K562 (cell line): ENCODE results near the gene IPO7. TPM values are rescaled to one million over a fixed set of nuclear protein-coding genes. Genes with fewer than 3 reads are reported as not detected.

Experiments
- ATAC-seq: fragments of 200-7000 bp; cut with Tn5 transposase; 3 replicates; pipeline ENCODE4 v1.9.1; 2020; ENCODE audit warnings: moderate library complexity
- BruUV-seq: library from RNA; stranded (reverse); fragments of 400-500 nt; replicated peaks from 2 replicates; lab custom pipeline; 2021; lab: Mats Ljungman, UMichigan
- CTCF ChIA-PET: fragments of 300-600 bp; formaldehyde crosslinking; extraction: SDS; loops from one replicate; lab custom pipeline; 2021; ENCODE audit warnings: low intra/inter-chr PET ratio; lab: Yijun Ruan, JAX
- POLR2A ChIA-PET: fragments of 300-600, 350-650 bp; sonication (Branson Sonifier 250); formaldehyde crosslinking; extraction: SDS; loops from one replicate; lab custom pipeline; 2021; ENCODE audit warnings: antibody characterized with exemption, inconsistent platforms; lab: Yijun Ruan, JAX
- DNase-seq, 4 experiments: peaks; one replicate each; pipeline versions ENCODE4 v3.0.0 to v3.0.0-alpha.2; 2011 to 2018; ENCODE audit warnings: low spot score in 3 of 4, mixed read lengths in 3 of 4; ENCODE audit errors: extremely low read depth in 1 of 4
- FAIRE-seq: peaks from 2 replicates; lab custom pipeline; 2011; peaks lifted over from hg19 to GRCh38; lab: Jason Lieb, UNC
- H2AFZ ChIP-seq: 2 replicates; pipeline ENCODE4 v1.6.0; 2011; ENCODE audit warnings: low read depth, low read length, control low read depth, inconsistent platforms
- H3K27ac ChIP-seq: fragments of 200-600 bp; 3 replicates; pipeline ENCODE4 v1.8.0; 2011; ENCODE audit warnings: low read depth, mild to moderate bottlenecking, control low read depth, inconsistent platforms, low read length, moderate library complexity, mixed read lengths; ENCODE audit errors: extremely low read depth
- H3K27me3 ChIP-seq, 2 experiments: fragments of 300-600 bp in 1 of 2; 2 replicates in 1 of 2; 3 replicates in 1 of 2; pipeline versions ENCODE4 v1.6.0 to v1.8.0; 2011; ENCODE audit warnings: inconsistent platforms in 2 of 2, low read length in 2 of 2, mild to moderate bottlenecking in 1 of 2, mixed read lengths in 1 of 2, moderate library complexity in 1 of 2; ENCODE audit not compliant: control insufficient read depth in 2 of 2, insufficient read depth in 2 of 2
- H3K36me3 ChIP-seq: fragments of 300-600 bp; 3 replicates; pipeline ENCODE4 v1.8.0; 2011; ENCODE audit warnings: mild to moderate bottlenecking, low read length, inconsistent platforms; ENCODE audit not compliant: control insufficient read depth, insufficient read depth
- H3K4me1 ChIP-seq, 2 experiments: fragments of 200-600 bp in 1 of 2; replicated peaks in 1 of 2; 2 replicates in 1 of 2; 3 replicates in 1 of 2; pipeline versions ENCODE4 v1.5.1 to v1.8.0; 2011; ENCODE audit warnings: inconsistent platforms in 2 of 2, low read length in 2 of 2, mild to moderate bottlenecking in 1 of 2, mixed read lengths in 1 of 2, moderate library complexity in 1 of 2; ENCODE audit not compliant: control insufficient read depth in 2 of 2, insufficient read depth in 2 of 2
- H3K4me2 ChIP-seq: 2 replicates; pipeline ENCODE4 v1.6.1; 2011; ENCODE audit warnings: low read length, control low read depth, inconsistent platforms, mixed read lengths; ENCODE audit not compliant: insufficient read depth
- H3K4me3 ChIP-seq: fragments of 200-600 bp; sonication (generic), shearing (Covaris generic); 2 replicates; pipeline ENCODE4 v1.5.1; 2016; ENCODE audit warnings: control low read depth, inconsistent platforms
- H3K79me2 ChIP-seq: fragments of 200-600 bp; 3 replicates; pipeline ENCODE4 v1.8.0; 2011; ENCODE audit warnings: low read length, inconsistent platforms; ENCODE audit not compliant: control insufficient read depth, insufficient read depth
- H3K9ac ChIP-seq, 2 experiments: 2 replicates each; pipeline versions ENCODE4 v1.6.0 to v1.6.1; 2011; ENCODE audit warnings: low read depth in 2 of 2, low read length in 2 of 2, control low read depth in 1 of 2, inconsistent platforms in 1 of 2, mild to moderate bottlenecking in 1 of 2, mixed read lengths in 1 of 2; ENCODE audit not compliant: insufficient read depth in 1 of 2
- H3K9me1 ChIP-seq: one replicate; pipeline ENCODE4 v1.6.0; 2011; ENCODE audit warnings: inconsistent platforms, mild to moderate bottlenecking, low read length, moderate library complexity; ENCODE audit not compliant: control insufficient read depth, insufficient read depth
- H3K9me3 ChIP-seq: replicated peaks from 2 replicates; pipeline ENCODE4 v1.5.1; 2011; ENCODE audit warnings: low read depth, low read length, inconsistent platforms; ENCODE audit not compliant: control insufficient read depth, insufficient read depth
- H4K20me1 ChIP-seq: replicated peaks from 2 replicates; pipeline ENCODE4 v1.6.1; 2011; ENCODE audit warnings: low read length, inconsistent platforms, mixed read lengths; ENCODE audit not compliant: control insufficient read depth, insufficient read depth
- CAMTA2 ChIP-seq: fragments of 250-450 bp; sonication (Bioruptor Pico); conservative IDR thresholded peaks from 2 replicates; pipeline ENCODE4 v1.5.1; 2022
- MEIS2 ChIP-seq: fragments of 450-650 bp; IDR thresholded peaks from 2 replicates; pipeline ENCODE4 v1.6.1; 2014; ENCODE audit warnings: mild to moderate bottlenecking; ENCODE audit not compliant: partially characterized antibody
- POLR2H ChIP-seq: IDR thresholded peaks from 2 replicates; pipeline ENCODE4 v1.6.1; 2016; ENCODE audit warnings: missing genetic modification characterization, low read depth, mild to moderate bottlenecking, control low read depth, missing compliant biosample characterization, moderate library complexity
- RCOR1 ChIP-seq, 2 experiments: IDR thresholded peaks; 2 replicates each; pipeline ENCODE4 v1.6.1; 2012; ENCODE audit warnings: low read depth in 2 of 2, low read length in 2 of 2, borderline replicate concordance in 1 of 2, improper control_type of control experiment in 1 of 2
- SNRNP70 ChIP-seq: fragments of 200-400 bp; formaldehyde crosslinking; optimal IDR thresholded peaks from 2 replicates; pipeline ENCODE3; 2017; ENCODE audit warnings: low read depth, low read length
- ZNF282 ChIP-seq: sonication (generic); formaldehyde crosslinking; IDR thresholded peaks from 2 replicates; pipeline ENCODE4 v1.8.1; 2023; ENCODE audit warnings: missing genetic modification reagents
- ZNF311 ChIP-seq: fragments of 250-450 bp; sonication (Bioruptor Pico); IDR thresholded peaks from 2 replicates; pipeline ENCODE4 v1.4.0; 2020; ENCODE audit warnings: mild to moderate bottlenecking, moderate library complexity
- ZNF444 ChIP-seq: fragments of 250-450 bp; sonication (Bioruptor Pico); IDR thresholded peaks from 2 replicates; pipeline ENCODE4 v1.4.0; 2020; ENCODE audit warnings: mild to moderate bottlenecking, moderate library complexity
- WGBS: fragments of 100-300 bp; shearing (Covaris generic); methylation state at CpG from one replicate; pipeline ENCODE4 v1.1.6; 2016; ENCODE audit warnings: low coverage, mixed read lengths; ENCODE audit not compliant: insufficient coverage; ENCODE audit errors: missing lambda C conversion rate; 5-methylcytosine and 5-hydroxymethylcytosine counted together
- in situ Hi-C: fragments of 300-500 bp; cut with MboI; formaldehyde crosslinking; loops from 4 replicates; pipeline ENCODE4 v1.15.0; 2018; ENCODE audit warnings: inconsistent platforms, mixed read lengths
- intact Hi-C: fragments of 100-400 bp; cut with micrococcal nuclease; formaldehyde crosslinking; loops from 2 replicates; pipeline ENCODE4 v1.14.2; 2022
- polyA plus RNA-seq, 8 experiments: library from polyadenylated mRNA; depleted of rRNA in 4 of 8; stranded (reverse) in 5 of 8; unstranded in 3 of 8; fragments of >200 nt; fragmentation: Nextera tagmentation in 2 of 8; fragmentation: Illumina TruSeq in 1 of 8; extraction: Ambion mirVana in 2 of 8; extraction: Trizol in 1 of 8; gene quantifications; 2 replicates each; pipeline versions ENCODE4 v1.2.1 to v1.2.3, GENCODE V29; 2011 to 2014; ENCODE audit warnings: inconsistent platforms in 1 of 8, missing spikeins in 1 of 8
- total RNA-seq, 7 experiments: library from RNA; depleted of rRNA in 6 of 7; stranded (reverse); fragments of >200 nt in 6 of 7; fragmentation: Illumina TruSeq in 2 of 7; extraction: Trizol in 2 of 7; gene quantifications; 2 replicates each; pipeline versions ENCODE4 v1.2.1 to v1.2.3, GENCODE V29; 2011 to 2021; ENCODE audit warnings: low replicate concordance in 1 of 7
- TF ChIP-seq, protein P1 (sequence below), 2 experiments: IDR thresholded peaks in 1 of 2; conservative IDR thresholded peaks in 1 of 2; 2 replicates each; pipeline ENCODE4 v1.6.1; 2016; ENCODE audit warnings: low read depth in 2 of 2, mild to moderate bottlenecking in 1 of 2, missing compliant biosample characterization in 1 of 2, missing genetic modification characterization in 1 of 2, moderate library complexity in 1 of 2
- TF ChIP-seq, protein P2 (sequence below): sonication (generic); formaldehyde crosslinking; IDR thresholded peaks from 2 replicates; pipeline ENCODE4 v1.8.0; 2022; ENCODE audit warnings: missing genetic modification reagents, mild to moderate bottlenecking, moderate library complexity, borderline replicate concordance
- TF ChIP-seq, protein P3 (sequence below): fragments of 450-650 bp; IDR thresholded peaks from 2 replicates; pipeline ENCODE4 v1.6.1; 2016
- TF ChIP-seq, protein P4 (sequence below): sonication (generic); formaldehyde crosslinking; IDR thresholded peaks from 2 replicates; pipeline ENCODE4 v1.8.1; 2023; ENCODE audit warnings: mild to moderate bottlenecking, missing genetic modification reagents

Gene IPO7
- total and polyA plus RNA-seq, 9 of the 15 experiments (the other 6 are each of a cell fraction or from before 2014, with no cell fraction given): 23.6 to 138 (median 110) TPM

DNA sequence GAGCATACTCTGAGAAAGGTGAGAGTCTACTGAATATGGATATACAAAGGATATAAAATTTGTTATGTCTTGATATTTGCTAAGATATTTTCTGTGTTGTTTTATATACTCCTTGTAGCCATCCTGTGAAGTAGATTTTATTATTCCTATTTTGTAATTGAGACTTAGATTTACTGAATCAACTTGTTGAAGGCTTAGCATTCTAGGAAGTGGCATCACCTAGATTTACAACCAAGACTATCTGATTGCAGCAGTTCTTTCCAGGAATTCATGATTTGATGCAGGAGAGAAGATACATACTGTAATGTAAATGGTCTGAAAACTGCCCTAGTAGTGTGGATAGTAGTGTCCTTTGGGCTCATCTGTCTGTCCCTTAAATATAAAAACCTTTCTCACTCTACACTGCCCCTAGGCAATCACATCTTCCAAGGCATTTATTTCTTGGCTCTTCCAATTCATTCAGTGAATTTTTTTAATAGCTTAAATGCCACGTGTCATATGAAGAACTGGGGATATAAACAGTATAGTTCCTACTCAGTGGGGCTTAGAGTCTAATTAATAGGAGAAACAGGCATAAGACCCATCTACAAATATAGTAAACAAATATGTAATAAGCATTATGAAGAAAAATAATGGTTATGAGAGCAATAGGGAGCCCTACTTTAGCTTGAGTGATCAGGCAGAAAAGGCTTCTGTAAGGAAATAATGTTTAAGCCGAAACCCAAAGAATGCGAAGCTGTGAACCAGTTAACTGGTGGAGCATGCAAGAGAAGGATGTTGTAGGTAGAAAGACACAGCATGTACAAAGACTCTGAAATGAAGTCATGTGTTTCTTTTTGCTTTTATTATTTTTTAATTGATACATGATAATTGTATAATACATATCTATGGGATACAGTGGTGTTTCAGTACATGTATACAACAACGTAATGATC lies 13.6 kb downstream of the IPO7 start:
- DNase-seq (no peak), FAIRE-seq (no peak), ATAC-seq (peak; percentile 20; the same call in 2 of the 3 replicates)
- Histone ChIP-seq H3K4me2 (no peak overlapping the region), H3K9ac (no peak overlapping the region), H2AFZ (no peak overlapping the region), H4K20me1 (peaks cover 32% of the 10 kb centered on the region; the same call in 1 of the 2 replicates), H3K9me3 (no peaks in the 10 kb centered on the region), H3K4me3 (no peak overlapping the region), H3K9me1 (no peaks in the 10 kb centered on the region), H3K79me2 (peaks cover 97% of the 10 kb centered on the region), H3K27ac (peak overlapping the region; percentile 22; the same call in 1 of the 3 replicates), H3K4me1 (peaks cover 4 to 11% of the 10 kb centered on the region in 2 experiments; a peak in 3 of 5 replicates), H3K27me3 (no peaks in the 10 kb centered on the region), H3K36me3 (peaks cover 75% of the 10 kb centered on the region)
- BruUV-seq: TSS peak; percentile 17
- in situ Hi-C loops (no loop called here), intact Hi-C loops (no loop called here)
- POLR2A ChIA-PET: interaction anchor here (1.3 to 1.6 kb wide), 2 partner anchors 12 to 14 kb away, joined by 3 to 14 read pairs; partner anchors contain the start of gene IPO7
- CTCF ChIA-PET: no interaction called here
- WGBS: 79% methylated on average over 4 of the region's 4 CpGs
- TF ChIP-seq ZNF311 (no peak), ZNF444 (no peak), ZNF282 (CRISPR knock-in tag) (no peak), RCOR1 (IDR thresholded peaks at IDR 0.05; ENCODE audit: borderline replicate concordance in 1 of 2, low read depth in 2 of 2, low read length in 2 of 2) (peak in 1 of 2 experiments; percentile 54; a peak in 1 of 4 replicates), CAMTA2 (no peak), MEIS2 (peak; percentile 89), SNRNP70 (no peak), POLR2H (tag) (no peak)
- TF ChIP-seq, protein P1, sequence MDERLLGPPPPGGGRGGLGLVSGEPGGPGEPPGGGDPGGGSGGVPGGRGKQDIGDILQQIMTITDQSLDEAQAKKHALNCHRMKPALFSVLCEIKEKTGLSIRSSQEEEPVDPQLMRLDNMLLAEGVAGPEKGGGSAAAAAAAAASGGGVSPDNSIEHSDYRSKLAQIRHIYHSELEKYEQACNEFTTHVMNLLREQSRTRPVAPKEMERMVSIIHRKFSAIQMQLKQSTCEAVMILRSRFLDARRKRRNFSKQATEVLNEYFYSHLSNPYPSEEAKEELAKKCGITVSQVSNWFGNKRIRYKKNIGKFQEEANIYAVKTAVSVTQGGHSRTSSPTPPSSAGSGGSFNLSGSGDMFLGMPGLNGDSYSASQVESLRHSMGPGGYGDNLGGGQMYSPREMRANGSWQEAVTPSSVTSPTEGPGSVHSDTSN (CRISPR knock-in tag; IDR thresholded peaks at IDR 0.05; ENCODE audit: low read depth): no peak
- TF ChIP-seq, protein P1 (tag; conservative IDR thresholded peaks at IDR 0.05; ENCODE audit: low read depth): peak; percentile 65
- TF ChIP-seq, protein P2, sequence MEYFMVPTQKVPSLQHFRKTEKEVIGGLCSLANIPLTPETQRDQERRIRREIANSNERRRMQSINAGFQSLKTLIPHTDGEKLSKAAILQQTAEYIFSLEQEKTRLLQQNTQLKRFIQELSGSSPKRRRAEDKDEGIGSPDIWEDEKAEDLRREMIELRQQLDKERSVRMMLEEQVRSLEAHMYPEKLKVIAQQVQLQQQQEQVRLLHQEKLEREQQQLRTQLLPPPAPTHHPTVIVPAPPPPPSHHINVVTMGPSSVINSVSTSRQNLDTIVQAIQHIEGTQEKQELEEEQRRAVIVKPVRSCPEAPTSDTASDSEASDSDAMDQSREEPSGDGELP (CRISPR knock-in tag): no peak
- TF ChIP-seq, protein P3, sequence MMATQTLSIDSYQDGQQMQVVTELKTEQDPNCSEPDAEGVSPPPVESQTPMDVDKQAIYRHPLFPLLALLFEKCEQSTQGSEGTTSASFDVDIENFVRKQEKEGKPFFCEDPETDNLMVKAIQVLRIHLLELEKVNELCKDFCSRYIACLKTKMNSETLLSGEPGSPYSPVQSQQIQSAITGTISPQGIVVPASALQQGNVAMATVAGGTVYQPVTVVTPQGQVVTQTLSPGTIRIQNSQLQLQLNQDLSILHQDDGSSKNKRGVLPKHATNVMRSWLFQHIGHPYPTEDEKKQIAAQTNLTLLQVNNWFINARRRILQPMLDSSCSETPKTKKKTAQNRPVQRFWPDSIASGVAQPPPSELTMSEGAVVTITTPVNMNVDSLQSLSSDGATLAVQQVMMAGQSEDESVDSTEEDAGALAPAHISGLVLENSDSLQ: peak; percentile 59; the same call in 1 of the 2 replicates
- TF ChIP-seq, protein P4, sequence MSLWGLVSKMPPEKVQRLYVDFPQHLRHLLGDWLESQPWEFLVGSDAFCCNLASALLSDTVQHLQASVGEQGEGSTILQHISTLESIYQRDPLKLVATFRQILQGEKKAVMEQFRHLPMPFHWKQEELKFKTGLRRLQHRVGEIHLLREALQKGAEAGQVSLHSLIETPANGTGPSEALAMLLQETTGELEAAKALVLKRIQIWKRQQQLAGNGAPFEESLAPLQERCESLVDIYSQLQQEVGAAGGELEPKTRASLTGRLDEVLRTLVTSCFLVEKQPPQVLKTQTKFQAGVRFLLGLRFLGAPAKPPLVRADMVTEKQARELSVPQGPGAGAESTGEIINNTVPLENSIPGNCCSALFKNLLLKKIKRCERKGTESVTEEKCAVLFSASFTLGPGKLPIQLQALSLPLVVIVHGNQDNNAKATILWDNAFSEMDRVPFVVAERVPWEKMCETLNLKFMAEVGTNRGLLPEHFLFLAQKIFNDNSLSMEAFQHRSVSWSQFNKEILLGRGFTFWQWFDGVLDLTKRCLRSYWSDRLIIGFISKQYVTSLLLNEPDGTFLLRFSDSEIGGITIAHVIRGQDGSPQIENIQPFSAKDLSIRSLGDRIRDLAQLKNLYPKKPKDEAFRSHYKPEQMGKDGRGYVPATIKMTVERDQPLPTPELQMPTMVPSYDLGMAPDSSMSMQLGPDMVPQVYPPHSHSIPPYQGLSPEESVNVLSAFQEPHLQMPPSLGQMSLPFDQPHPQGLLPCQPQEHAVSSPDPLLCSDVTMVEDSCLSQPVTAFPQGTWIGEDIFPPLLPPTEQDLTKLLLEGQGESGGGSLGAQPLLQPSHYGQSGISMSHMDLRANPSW (CRISPR knock-in tag): no peak
